GM10266 (cell line): ENCODE data around the gene GRHL1.

Source experiments
- DNase-seq: peaks from one replicate; pipeline ENCODE4 v3.0.0; 2012; ENCODE audit errors: extremely low spot score
- TF ChIP-seq, protein P1 (sequence below): IDR thresholded peaks from 2 replicates; pipeline ENCODE4 v1.5.1; 2012; ENCODE audit warnings: mild to moderate bottlenecking, low read depth; ENCODE audit not compliant: control insufficient read depth, insufficient read depth; ENCODE audit errors: missing control alignments

GRHL1 gene

GRCh38 chr2:9949239-9949991 is 2.1 kb upstream of the GRHL1 start:
- TF ChIP-seq, protein P1, sequence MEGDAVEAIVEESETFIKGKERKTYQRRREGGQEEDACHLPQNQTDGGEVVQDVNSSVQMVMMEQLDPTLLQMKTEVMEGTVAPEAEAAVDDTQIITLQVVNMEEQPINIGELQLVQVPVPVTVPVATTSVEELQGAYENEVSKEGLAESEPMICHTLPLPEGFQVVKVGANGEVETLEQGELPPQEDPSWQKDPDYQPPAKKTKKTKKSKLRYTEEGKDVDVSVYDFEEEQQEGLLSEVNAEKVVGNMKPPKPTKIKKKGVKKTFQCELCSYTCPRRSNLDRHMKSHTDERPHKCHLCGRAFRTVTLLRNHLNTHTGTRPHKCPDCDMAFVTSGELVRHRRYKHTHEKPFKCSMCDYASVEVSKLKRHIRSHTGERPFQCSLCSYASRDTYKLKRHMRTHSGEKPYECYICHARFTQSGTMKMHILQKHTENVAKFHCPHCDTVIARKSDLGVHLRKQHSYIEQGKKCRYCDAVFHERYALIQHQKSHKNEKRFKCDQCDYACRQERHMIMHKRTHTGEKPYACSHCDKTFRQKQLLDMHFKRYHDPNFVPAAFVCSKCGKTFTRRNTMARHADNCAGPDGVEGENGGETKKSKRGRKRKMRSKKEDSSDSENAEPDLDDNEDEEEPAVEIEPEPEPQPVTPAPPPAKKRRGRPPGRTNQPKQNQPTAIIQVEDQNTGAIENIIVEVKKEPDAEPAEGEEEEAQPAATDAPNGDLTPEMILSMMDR = no peak
- DNase-seq = no peak

DNA sequence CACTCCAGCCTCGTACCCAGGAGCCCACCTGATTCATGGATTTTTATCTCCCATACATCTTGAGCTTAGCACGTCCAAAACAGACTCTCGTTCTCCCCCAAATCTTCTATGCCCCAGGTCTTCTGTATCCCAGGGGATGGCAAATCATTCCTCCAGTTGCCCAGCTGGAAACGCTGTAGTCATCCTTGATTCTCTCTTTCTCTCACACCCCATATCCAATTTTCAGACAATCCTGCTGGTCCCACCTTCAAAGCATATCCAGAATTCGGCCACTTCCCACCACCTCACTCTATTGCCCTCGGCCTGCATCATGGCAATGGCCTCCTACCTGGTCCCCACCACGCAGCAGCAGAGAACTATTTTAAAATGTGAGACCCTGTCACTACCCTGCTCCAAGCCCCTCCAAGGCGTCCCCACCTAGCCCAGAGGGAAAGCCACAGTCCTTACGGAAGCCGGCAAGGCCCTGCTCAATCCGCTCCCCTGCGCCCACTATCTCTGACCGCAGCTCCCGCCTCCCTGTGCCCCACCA is 1.4 kb upstream of the GRHL1 start:
- no peak for DNase-seq
- TF ChIP-seq, protein P1 = no peak

DNA sequence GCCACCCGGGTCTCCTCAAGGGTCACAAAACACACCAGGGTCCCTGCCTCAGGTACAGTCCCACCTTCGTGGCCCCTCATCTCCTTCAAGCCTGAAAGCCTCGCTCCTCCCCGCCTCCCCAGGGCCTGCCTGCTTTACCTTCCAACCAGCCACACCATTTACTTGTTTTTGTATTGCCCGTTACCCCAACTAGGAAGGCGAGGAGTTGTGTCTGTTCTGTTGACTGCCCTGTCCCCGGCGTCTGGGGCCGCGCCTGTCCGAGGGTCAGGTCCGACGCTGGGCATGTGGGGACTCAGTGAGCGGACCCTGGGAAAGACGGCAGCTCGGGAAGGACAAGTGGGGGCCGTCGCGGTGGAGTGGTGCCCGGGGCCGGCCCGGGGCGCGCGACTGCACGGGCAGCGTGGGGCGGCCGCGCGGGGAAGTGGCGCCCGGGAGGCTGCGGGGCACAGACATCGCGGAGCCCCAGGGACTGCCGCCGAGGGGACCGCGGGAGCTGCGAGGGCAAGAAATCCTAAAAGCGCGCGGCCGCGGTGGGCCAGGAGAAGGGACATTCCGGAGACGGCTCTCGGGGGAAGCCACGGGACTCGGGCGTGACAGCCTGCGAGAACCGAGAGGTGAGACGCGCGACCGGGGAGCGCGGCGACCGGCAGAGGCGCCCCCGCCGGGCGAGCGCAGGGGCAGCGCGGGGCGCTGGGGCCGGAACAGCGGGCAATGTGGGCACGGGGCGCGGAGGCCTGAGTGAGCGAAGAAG is 797 bp upstream of the GRHL1 start:
- TF ChIP-seq, protein P1 = peak; percentile 21
- peak; percentile 86 for DNase-seq

GRCh38 chr2:9951272-9951521 is 296 bp upstream of the GRHL1 start:
- DNase-seq = no peak

DNA sequence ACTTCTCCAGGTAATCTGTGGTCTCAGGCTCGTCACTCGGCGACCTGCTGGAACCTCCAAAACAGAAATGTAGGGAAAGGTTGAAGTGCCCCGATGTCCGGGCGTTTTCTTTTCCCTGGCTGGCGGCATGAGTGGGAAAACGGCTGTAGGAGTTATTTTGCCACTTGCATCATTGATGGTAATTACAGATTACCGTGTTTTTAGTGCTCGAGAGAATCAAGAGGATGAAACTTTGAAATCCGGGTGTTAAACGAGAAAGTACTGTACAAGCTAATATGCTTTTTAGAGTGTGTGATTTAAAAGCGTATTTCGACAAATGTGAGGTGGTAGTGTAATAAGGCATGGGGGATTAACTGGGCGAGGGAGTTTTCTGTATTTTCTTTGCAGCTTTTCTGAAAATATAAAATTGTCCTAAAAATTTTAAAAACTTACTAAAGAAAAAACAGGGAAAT is 819 bp downstream of the GRHL1 start:
- TF ChIP-seq, protein P1 = no peak
- no peak for DNase-seq

More at GRCh38 chr2:9951272-9951521, 296 bp upstream of the GRHL1 start:
- TF ChIP-seq, protein P1 = no peak

- DNase-seq = no peak
Measured at GRCh38 chr2:9952856-9953503, 1.5 kb downstream of the GRHL1 start.

More at GRCh38 chr2:9952856-9953503, 1.5 kb downstream of the GRHL1 start:
- TF ChIP-seq, protein P1 = no peak
